Measurements from ENCODE around the gene SETD7.

GRCh38 chr4:139603576-139604410 is 47.8 kb upstream of the SETD7 start:
- TF ChIP-seq SP1 (IDR thresholded peaks at IDR 0.05) (no peak), SUZ12 (IDR thresholded peaks at IDR 0.05) (no peak), ARNT (IDR thresholded peaks at IDR 0.05) (no peak), FOXM1 (IDR thresholded peaks at IDR 0.05; ENCODE audit: borderline replicate concordance) (no peak), CTBP1 (IDR thresholded peaks at IDR 0.05; ENCODE audit: borderline replicate concordance) (no peak), FOXK2 (IDR thresholded peaks at IDR 0.05) (no peak), LEF1 (IDR thresholded peaks at IDR 0.05; ENCODE audit: borderline replicate concordance) (no peak)
- TF ChIP-seq, protein P1, sequence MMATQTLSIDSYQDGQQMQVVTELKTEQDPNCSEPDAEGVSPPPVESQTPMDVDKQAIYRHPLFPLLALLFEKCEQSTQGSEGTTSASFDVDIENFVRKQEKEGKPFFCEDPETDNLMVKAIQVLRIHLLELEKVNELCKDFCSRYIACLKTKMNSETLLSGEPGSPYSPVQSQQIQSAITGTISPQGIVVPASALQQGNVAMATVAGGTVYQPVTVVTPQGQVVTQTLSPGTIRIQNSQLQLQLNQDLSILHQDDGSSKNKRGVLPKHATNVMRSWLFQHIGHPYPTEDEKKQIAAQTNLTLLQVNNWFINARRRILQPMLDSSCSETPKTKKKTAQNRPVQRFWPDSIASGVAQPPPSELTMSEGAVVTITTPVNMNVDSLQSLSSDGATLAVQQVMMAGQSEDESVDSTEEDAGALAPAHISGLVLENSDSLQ (IDR thresholded peaks at IDR 0.05): no peak

Measured in HEK293T (cell line).